HEK293 (cell line): Measurements from ENCODE around the gene CCBE1.

Experiments used
- PRDM1 ChIP-seq: fragments of 450-650 bp; formaldehyde crosslinking; IDR thresholded peaks from 2 replicates; pipeline ENCODE4; 2016; ENCODE audit warnings: missing biosample characterization, missing genetic modification characterization
- PRDM6 ChIP-seq: fragments of 450-650 bp; formaldehyde crosslinking; IDR thresholded peaks from 2 replicates; pipeline ENCODE4 v1.5.1; 2017; ENCODE audit warnings: missing biosample characterization, missing genetic modification characterization

- no peak for TF ChIP-seq PRDM1 (tag by site-specific recombination)
- no peak for TF ChIP-seq PRDM6 (tag by site-specific recombination)
These were observed 40.6 kb upstream of the CCBE1 start for GRCh38 chr18:59737776-59738300.
